ENCODE measurements around the gene KDELR1.

- TF ChIP-seq GATA2 (IDR thresholded peaks at IDR 0.05; ENCODE audit: low read depth, low read length) (no peak), GATA3 (IDR thresholded peaks at IDR 0.05; ENCODE audit: low read depth, low read length) (no peak)
Measured at GRCh38 chr19:48385461-48386087, 5.8 kb downstream of the KDELR1 start.

Data from SH-SY5Y (cell line).